SHP77 (cell line): ENCODE data around the gene AGBL3.
A peak's percentile ranks its signal among the peaks of the same experiment; 100 is the strongest.

ENCODE experiments used
- DNase-seq, 2 experiments: peaks; one replicate each; lab custom pipeline; 2025; lab: John Stamatoyannopoulos, UW

Gene AGBL3

GRCh38 chr7:135147899-135148721, 161.8 kb downstream of the AGBL3 start, which contains the start of gene TMEM140:
Gene TMEM140 (plus strand): TSS chr7:135148072. CDS start chr7:135164442, 16,370 bp downstream.
- DNase-seq: peak in 1 of 2 experiments; percentile 15

GRCh38 chr7:135150072-135150782, 163.9 kb downstream of the AGBL3 start:
- DNase-seq: no peak

GRCh38 chr7:135151132-135151531, 164.8 kb downstream of the AGBL3 start:
- no peak for DNase-seq

GRCh38 chr7:135151533-135151932, 165.2 kb downstream of the AGBL3 start:
- DNase-seq: no peak

GRCh38 chr7:135152442-135152841, 166.1 kb downstream of the AGBL3 start:
- no peak for DNase-seq

GRCh38 chr7:135154734-135155133, 168.4 kb downstream of the AGBL3 start:
- DNase-seq: no peak

- DNase-seq: no peak
Measured at GRCh38 chr7:135156290-135156689, 170.0 kb downstream of the AGBL3 start.

- no peak for DNase-seq
Measured at GRCh38 chr7:135158141-135158655, 171.9 kb downstream of the AGBL3 start.

GRCh38 chr7:135158874-135159273, 172.6 kb downstream of the AGBL3 start:
- no peak for DNase-seq

- DNase-seq: no peak
Measured at GRCh38 chr7:135159359-135160085, 173.2 kb downstream of the AGBL3 start.

- no peak for DNase-seq
Measured at GRCh38 chr7:135160098-135160857, 174.0 kb downstream of the AGBL3 start.

GRCh38 chr7:135160858-135161653, 174.7 kb downstream of the AGBL3 start:
- no peak for DNase-seq

GRCh38 chr7:135161669-135162068, 175.4 kb downstream of the AGBL3 start:
- DNase-seq: no peak

- no peak for DNase-seq
Measured at GRCh38 chr7:135162382-135163001, 176.2 kb downstream of the AGBL3 start.

- no peak for DNase-seq
Measured at GRCh38 chr7:135164357-135165061, 178.2 kb downstream of the AGBL3 start.

- DNase-seq: no peak
Measured at GRCh38 chr7:135165862-135166261, 179.6 kb downstream of the AGBL3 start.

- DNase-seq: no peak
Measured at GRCh38 chr7:135166338-135166990, 180.2 kb downstream of the AGBL3 start.

GRCh38 chr7:135167365-135167917, 181.1 kb downstream of the AGBL3 start:
- no peak for DNase-seq

- no peak for DNase-seq
Measured at GRCh38 chr7:135168001-135168400, 181.7 kb downstream of the AGBL3 start.
